SK-N-SH (cell line): ENCODE results near the gene SCGB1C2.
"Not testable (repeated sequence)": the region's sequence is repeated elsewhere in the genome, so short reads cannot be mapped to it uniquely, and the experiment has no call there.

Experiments used
- FOXM1 ChIP-seq: IDR thresholded peaks from 2 replicates; pipeline ENCODE4 v1.4.0; 2012; ENCODE audit warnings: low read depth, mild to moderate bottlenecking
- JUND ChIP-seq: IDR thresholded peaks from 2 replicates; pipeline ENCODE4 v1.4.0; 2012
- MXI1 ChIP-seq: IDR thresholded peaks from 2 replicates; pipeline ENCODE4 v1.6.1; 2012; ENCODE audit warnings: mild to moderate bottlenecking, low read depth, low read length, improper control_type of control experiment
- RFX5 ChIP-seq: IDR thresholded peaks from 2 replicates; pipeline ENCODE4 v1.6.1; 2012; ENCODE audit warnings: mild to moderate bottlenecking, improper control_type of control experiment, low read length
- SIN3A ChIP-seq: IDR thresholded peaks from 2 replicates; pipeline ENCODE4 v1.6.1; 2012; ENCODE audit warnings: low read depth, mild to moderate bottlenecking, low read length, moderate library complexity, borderline replicate concordance
- TF ChIP-seq, protein P1 (sequence below): fragments of 200-600 bp; sonication (generic); IDR thresholded peaks from 2 replicates; pipeline ENCODE4 v1.6.1; 2017; ENCODE audit warnings: antibody characterized with exemption, mild to moderate bottlenecking, moderate library complexity
- TF ChIP-seq, protein P2 (sequence below): IDR thresholded peaks from 2 replicates; pipeline ENCODE4 v1.6.1; 2012; ENCODE audit warnings: mild to moderate bottlenecking, low read depth, low read length, moderate library complexity
- TF ChIP-seq, protein P3 (sequence below): IDR thresholded peaks from 2 replicates; pipeline ENCODE4 v1.4.0; 2012; ENCODE audit warnings: low read depth, borderline replicate concordance

DNA sequence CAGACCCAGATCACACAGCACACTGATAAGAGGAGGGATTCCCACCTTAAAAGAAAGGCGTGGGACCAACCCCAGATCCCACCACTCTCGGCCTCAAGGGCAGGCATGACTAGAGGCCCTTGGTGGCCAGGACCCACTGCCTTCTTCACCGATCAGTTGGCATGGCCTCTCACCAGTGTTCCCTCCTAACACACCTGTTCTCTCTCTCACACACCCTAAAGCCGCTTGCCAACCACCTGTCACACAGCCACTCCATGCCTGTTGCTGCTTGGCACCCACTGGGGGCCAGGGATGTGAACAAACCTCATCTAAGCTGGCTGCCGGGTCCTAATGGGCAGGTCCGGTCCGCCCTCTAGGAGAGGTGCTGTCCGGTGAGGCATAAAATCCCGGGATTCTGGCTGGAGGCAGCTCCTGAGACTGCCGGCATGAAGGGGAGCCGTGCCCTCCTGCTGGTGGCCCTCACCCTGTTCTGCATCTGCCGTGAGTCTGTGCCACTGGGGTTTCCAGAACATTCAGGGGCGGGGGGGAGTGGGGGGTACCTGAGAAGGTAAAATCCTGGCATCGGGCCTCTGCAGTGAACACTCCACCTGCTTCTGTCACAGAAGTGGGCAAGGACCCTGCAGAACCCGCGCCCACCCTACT is at the start of gene SCGB1C2:
- TF ChIP-seq RFX5, JUND, FOXM1, SIN3A, MXI1: not testable (repeated sequence)
- TF ChIP-seq, protein P1, sequence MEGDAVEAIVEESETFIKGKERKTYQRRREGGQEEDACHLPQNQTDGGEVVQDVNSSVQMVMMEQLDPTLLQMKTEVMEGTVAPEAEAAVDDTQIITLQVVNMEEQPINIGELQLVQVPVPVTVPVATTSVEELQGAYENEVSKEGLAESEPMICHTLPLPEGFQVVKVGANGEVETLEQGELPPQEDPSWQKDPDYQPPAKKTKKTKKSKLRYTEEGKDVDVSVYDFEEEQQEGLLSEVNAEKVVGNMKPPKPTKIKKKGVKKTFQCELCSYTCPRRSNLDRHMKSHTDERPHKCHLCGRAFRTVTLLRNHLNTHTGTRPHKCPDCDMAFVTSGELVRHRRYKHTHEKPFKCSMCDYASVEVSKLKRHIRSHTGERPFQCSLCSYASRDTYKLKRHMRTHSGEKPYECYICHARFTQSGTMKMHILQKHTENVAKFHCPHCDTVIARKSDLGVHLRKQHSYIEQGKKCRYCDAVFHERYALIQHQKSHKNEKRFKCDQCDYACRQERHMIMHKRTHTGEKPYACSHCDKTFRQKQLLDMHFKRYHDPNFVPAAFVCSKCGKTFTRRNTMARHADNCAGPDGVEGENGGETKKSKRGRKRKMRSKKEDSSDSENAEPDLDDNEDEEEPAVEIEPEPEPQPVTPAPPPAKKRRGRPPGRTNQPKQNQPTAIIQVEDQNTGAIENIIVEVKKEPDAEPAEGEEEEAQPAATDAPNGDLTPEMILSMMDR = not testable (repeated sequence)
- TF ChIP-seq, protein P2, sequence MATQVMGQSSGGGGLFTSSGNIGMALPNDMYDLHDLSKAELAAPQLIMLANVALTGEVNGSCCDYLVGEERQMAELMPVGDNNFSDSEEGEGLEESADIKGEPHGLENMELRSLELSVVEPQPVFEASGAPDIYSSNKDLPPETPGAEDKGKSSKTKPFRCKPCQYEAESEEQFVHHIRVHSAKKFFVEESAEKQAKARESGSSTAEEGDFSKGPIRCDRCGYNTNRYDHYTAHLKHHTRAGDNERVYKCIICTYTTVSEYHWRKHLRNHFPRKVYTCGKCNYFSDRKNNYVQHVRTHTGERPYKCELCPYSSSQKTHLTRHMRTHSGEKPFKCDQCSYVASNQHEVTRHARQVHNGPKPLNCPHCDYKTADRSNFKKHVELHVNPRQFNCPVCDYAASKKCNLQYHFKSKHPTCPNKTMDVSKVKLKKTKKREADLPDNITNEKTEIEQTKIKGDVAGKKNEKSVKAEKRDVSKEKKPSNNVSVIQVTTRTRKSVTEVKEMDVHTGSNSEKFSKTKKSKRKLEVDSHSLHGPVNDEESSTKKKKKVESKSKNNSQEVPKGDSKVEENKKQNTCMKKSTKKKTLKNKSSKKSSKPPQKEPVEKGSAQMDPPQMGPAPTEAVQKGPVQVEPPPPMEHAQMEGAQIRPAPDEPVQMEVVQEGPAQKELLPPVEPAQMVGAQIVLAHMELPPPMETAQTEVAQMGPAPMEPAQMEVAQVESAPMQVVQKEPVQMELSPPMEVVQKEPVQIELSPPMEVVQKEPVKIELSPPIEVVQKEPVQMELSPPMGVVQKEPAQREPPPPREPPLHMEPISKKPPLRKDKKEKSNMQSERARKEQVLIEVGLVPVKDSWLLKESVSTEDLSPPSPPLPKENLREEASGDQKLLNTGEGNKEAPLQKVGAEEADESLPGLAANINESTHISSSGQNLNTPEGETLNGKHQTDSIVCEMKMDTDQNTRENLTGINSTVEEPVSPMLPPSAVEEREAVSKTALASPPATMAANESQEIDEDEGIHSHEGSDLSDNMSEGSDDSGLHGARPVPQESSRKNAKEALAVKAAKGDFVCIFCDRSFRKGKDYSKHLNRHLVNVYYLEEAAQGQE = not testable (repeated sequence)
- TF ChIP-seq, protein P3, sequence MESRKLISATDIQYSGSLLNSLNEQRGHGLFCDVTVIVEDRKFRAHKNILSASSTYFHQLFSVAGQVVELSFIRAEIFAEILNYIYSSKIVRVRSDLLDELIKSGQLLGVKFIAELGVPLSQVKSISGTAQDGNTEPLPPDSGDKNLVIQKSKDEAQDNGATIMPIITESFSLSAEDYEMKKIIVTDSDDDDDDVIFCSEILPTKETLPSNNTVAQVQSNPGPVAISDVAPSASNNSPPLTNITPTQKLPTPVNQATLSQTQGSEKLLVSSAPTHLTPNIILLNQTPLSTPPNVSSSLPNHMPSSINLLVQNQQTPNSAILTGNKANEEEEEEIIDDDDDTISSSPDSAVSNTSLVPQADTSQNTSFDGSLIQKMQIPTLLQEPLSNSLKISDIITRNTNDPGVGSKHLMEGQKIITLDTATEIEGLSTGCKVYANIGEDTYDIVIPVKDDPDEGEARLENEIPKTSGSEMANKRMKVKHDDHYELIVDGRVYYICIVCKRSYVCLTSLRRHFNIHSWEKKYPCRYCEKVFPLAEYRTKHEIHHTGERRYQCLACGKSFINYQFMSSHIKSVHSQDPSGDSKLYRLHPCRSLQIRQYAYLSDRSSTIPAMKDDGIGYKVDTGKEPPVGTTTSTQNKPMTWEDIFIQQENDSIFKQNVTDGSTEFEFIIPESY = not testable (repeated sequence)
